ENCODE measurements around the gene DDC.

The DDC gene

DNA sequence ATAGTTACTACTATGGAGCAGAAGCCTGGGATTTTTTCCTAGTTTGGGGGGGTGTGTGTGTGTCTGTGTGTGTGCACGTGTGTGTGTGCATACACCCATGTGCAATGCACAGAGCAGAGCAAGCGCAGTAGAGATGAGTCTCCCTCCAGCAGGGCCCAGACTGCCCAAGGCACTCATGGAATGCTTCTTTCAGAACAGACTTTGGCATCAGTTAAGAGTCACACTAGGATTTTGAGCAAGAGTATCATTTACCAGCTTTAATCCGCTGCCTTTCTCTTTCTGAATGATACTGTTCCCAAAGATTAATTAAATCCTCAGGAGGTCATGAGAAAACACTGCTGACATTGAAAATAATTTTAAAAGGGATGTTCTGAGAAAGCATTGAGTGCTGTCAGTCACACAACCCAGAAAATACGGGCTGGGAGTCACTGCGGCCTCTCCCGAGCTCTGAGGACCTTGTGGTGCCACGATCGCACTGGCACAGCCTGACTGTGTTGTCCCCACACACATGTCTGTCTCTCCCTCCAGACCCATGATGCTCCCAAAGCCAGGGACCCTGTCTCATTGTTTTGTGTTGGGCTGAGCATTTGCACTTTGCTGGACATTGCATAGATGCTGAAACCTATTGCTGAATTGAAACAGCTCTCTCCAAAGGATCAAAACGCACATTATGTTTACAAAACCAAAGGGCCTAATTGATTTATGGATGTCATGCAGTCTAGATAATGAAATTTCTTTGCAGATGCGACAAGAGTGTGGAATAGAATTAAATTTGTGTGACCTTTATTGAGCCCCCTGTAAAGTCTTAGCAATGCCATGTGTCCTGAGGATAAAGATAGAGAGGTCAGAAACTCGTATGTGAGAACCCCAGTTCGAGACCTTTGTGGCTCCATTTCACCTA lies 60.3 kb downstream of the DDC start:
- H3K4me3 ChIP-seq (ENCODE audit: low read depth, low read length) = no peak overlapping the region
- ChIA-PET POLR2A (no interaction called here), CTCF (interaction anchor here (1.2 kb wide), 1 partner anchor 28 kb away, joined by 3 read pairs; no protein-coding TSS in a partner anchor)
- TF ChIP-seq, protein P1, sequence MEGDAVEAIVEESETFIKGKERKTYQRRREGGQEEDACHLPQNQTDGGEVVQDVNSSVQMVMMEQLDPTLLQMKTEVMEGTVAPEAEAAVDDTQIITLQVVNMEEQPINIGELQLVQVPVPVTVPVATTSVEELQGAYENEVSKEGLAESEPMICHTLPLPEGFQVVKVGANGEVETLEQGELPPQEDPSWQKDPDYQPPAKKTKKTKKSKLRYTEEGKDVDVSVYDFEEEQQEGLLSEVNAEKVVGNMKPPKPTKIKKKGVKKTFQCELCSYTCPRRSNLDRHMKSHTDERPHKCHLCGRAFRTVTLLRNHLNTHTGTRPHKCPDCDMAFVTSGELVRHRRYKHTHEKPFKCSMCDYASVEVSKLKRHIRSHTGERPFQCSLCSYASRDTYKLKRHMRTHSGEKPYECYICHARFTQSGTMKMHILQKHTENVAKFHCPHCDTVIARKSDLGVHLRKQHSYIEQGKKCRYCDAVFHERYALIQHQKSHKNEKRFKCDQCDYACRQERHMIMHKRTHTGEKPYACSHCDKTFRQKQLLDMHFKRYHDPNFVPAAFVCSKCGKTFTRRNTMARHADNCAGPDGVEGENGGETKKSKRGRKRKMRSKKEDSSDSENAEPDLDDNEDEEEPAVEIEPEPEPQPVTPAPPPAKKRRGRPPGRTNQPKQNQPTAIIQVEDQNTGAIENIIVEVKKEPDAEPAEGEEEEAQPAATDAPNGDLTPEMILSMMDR (IDR thresholded peaks at IDR 0.05; ENCODE audit: insufficient read depth, low read length, missing control alignments) = no peak
- DNase-seq (ENCODE audit: low read depth, low spot score) = no peak

DNA sequence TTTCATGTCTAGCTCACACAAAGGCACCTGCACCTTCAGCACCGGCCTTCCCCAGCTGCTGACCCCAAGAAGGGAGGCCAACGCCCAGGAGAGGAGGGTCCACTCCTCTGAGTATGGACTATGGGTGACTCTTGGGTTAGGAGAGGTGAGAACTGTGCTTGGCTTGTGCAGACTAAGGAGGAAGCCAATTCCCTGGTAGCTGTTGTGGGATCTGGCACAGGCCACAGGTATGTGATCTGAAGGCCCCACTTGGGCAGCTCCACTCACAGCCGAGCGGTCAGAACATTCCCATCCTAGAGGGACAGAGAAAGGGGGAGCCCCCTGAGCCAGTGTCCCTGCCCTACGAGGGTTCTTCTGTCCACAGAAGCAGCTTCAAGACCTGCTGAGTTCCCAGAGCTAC lies 62.3 kb downstream of the DDC start:
- no peak overlapping the region for H3K4me3 ChIP-seq (ENCODE audit: low read depth, low read length)
- DNase-seq (ENCODE audit: low read depth, low spot score) = no peak
- POLR2A ChIA-PET = no interaction called here
- TF ChIP-seq, protein P1 (IDR thresholded peaks at IDR 0.05; ENCODE audit: insufficient read depth, low read length, missing control alignments) = no peak
- CTCF ChIA-PET = interaction anchor here (1.0 to 2.1 kb wide), 4 partner anchors 32 to 660 kb away, joined by 3 to 13 read pairs (median 6); no protein-coding TSS in a partner anchor

DNA sequence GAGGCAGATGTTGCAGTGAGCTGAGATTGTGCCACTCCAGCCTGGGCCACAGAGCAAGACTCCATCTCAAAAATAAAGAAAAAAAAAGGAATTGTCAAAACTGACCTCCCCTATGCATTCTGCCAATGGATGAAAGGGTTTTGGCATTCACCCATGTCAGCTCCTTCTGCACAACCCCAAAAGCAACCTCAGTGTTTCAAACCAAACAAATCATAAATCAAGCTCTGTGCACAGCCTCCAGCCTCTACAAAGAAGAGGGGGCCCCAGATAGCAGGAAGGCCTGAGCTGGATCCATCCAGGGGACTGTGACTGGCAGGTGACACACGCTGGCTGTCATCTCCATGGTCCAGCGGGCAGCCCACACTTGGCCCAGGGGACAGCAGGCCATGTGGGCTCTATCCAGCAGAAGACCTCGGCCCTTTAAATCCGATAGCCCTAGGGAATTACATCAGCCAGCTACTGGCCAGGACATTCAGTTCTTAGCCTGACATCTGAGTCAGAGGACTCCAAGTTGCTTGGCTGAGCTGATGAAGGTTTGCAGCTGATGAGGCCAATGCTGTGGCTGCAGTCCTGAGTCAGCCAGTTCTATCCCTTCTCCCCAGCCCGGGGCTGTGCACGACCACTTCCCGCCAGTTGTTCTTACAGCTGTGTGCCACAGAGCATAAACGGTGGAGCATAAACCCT lies 63.1 kb downstream of the DDC start:
- CTCF ChIA-PET = interaction anchor here (1.0 to 2.1 kb wide), 4 partner anchors 32 to 661 kb away, joined by 3 to 13 read pairs (median 6); no protein-coding TSS in a partner anchor
- POLR2A ChIA-PET = no interaction called here
- TF ChIP-seq, protein P1 (IDR thresholded peaks at IDR 0.05; ENCODE audit: insufficient read depth, low read length, missing control alignments) = no peak
- H3K4me3 ChIP-seq (ENCODE audit: low read depth, low read length) = no peak overlapping the region
- peak; percentile 24 for DNase-seq (ENCODE audit: low read depth, low spot score)

DNA sequence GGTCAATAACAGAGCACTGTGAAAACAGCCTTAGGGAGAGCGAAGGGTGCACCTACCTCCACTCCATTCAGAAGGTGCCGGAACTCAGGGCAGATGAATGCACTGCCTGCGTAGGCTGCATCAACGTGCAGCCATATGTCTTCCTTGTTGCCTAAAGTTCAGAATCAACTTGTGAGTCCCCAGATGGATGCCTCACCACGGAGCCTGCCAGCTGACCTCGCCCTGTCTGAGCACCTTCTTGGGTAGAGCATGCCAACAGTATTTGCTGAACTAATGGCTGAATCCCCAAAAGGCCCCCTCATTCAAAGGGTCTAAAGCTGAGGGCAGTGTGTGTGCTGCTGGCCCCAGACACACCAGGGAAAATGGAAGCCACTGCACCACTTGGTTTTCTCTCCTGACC lies 66.1 kb downstream of the DDC start:
- ChIA-PET POLR2A (no interaction called here), CTCF (interaction anchor here (0.8 to 0.9 kb wide), 2 partner anchors 82 to 662 kb away, joined by 3 to 4 read pairs; no protein-coding TSS in a partner anchor)
- no peak overlapping the region for H3K4me3 ChIP-seq (ENCODE audit: low read depth, low read length)
- TF ChIP-seq, protein P1 (IDR thresholded peaks at IDR 0.05; ENCODE audit: insufficient read depth, low read length, missing control alignments) = no peak
- no peak for DNase-seq (ENCODE audit: low read depth, low spot score)

DNA sequence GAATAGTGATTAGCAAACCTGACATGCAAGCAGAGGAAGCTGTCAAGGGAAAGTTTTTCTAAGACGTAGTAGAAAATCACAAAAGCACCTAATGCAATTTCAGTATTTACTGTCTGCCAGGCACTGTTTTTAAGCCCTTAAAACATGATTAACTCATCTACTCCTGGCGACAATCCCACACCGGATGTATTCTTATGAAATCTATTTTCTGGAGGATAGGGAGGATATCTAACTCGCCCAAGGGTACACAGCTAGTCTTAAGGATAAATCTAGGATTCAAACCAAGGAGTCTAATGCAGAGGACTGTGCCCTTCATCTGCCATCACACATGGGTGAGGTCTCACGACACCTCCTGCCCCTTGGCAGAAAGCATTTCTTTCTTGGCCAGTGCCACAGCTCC lies 67.2 kb downstream of the DDC start:
- ChIA-PET CTCF (interaction anchor here (1.6 to 4.0 kb wide), 2 partner anchors 30 to 643 kb away, joined by 5 to 17 read pairs; no protein-coding TSS in a partner anchor), POLR2A (no interaction called here)
- no peak overlapping the region for H3K4me3 ChIP-seq (ENCODE audit: low read depth, low read length)
- DNase-seq (ENCODE audit: low read depth, low spot score) = no peak
- TF ChIP-seq, protein P1 (IDR thresholded peaks at IDR 0.05; ENCODE audit: insufficient read depth, low read length, missing control alignments) = no peak
